GM12878 (cell line): ENCODE results near the gene NOL3. TPM values are rescaled to one million over a fixed set of nuclear protein-coding genes. Genes with fewer than 3 reads are reported as not detected.

ENCODE experiments used
- ATF7 ChIP-seq: fragments of 450-650 bp; IDR thresholded peaks from 2 replicates; pipeline ENCODE4 v1.6.1; 2016; ENCODE audit warnings: low read depth, mild to moderate bottlenecking
- BACH1 ChIP-seq: fragments of 450-650 bp; IDR thresholded peaks from 2 replicates; pipeline ENCODE4 v1.6.1; 2017; ENCODE audit warnings: mild to moderate bottlenecking, borderline replicate concordance
- BHLHE40 ChIP-seq, 2 experiments: fragments of 450-650 bp in 1 of 2; IDR thresholded peaks; 2 replicates each; pipeline ENCODE4 v1.6.1; 2011 to 2017; ENCODE audit warnings: low read depth in 2 of 2, borderline replicate concordance in 1 of 2, improper control_type of control experiment in 1 of 2, low read length in 1 of 2, mild to moderate bottlenecking in 1 of 2
- DPF2 ChIP-seq: fragments of 450-650 bp; IDR thresholded peaks from 2 replicates; pipeline ENCODE4 v1.6.1; 2017; ENCODE audit warnings: mild to moderate bottlenecking
- EGR1 ChIP-seq, 2 experiments: IDR thresholded peaks; 1 replicate in 1 of 2; 2 replicates in 1 of 2; pipeline ENCODE4 v1.6.1; 2011 to 2012; ENCODE audit warnings: low read depth in 2 of 2, low read length in 2 of 2, borderline replicate concordance in 1 of 2, mild to moderate bottlenecking in 1 of 2, moderate library complexity in 1 of 2
- HDAC6 ChIP-seq: fragments of 200-600 bp; sonication (generic); IDR thresholded peaks from one replicate; pipeline ENCODE4 v1.8.0; 2017; ENCODE audit warnings: antibody characterized with exemption; ENCODE audit not compliant: unreplicated experiment
- IKZF1 ChIP-seq: fragments of 450-650 bp; conservative IDR thresholded peaks from 2 replicates; pipeline ENCODE4 v1.6.1; 2017; ENCODE audit warnings: antibody characterized with exemption, mild to moderate bottlenecking
- IKZF2 ChIP-seq, 2 experiments: fragments of 450-650 bp; IDR thresholded peaks; 2 replicates each; pipeline ENCODE4 v1.6.1; 2017; ENCODE audit warnings: mild to moderate bottlenecking in 2 of 2, moderate library complexity in 2 of 2
- MTA2 ChIP-seq: fragments of 450-650 bp; IDR thresholded peaks from 2 replicates; pipeline ENCODE4 v1.6.1; 2016; ENCODE audit warnings: low read depth, mild to moderate bottlenecking, moderate library complexity
- NBN ChIP-seq: fragments of 450-650 bp; IDR thresholded peaks from 2 replicates; pipeline ENCODE4 v1.6.1; 2016
- POLR2A ChIP-seq: IDR thresholded peaks from 2 replicates; pipeline ENCODE4 v1.6.1; 2011; ENCODE audit warnings: low read depth, mild to moderate bottlenecking, low read length
- SIX5 ChIP-seq: IDR thresholded peaks from 2 replicates; pipeline ENCODE4 v1.6.1; 2011; ENCODE audit warnings: mild to moderate bottlenecking, low read depth, low read length, moderate library complexity; ENCODE audit not compliant: severe bottlenecking
- STAT1 ChIP-seq: fragments of 450-650 bp; conservative IDR thresholded peaks from 2 replicates; pipeline ENCODE4 v1.6.1; 2014; ENCODE audit warnings: antibody characterized with exemption, mild to moderate bottlenecking
- WRNIP1 ChIP-seq: IDR thresholded peaks from 2 replicates; pipeline ENCODE4 v1.6.1; 2011; ENCODE audit warnings: low read depth, low read length, improper control_type of control experiment, borderline replicate concordance
- ZNF207 ChIP-seq: fragments of 450-650 bp; IDR thresholded peaks from 2 replicates; pipeline ENCODE4 v1.6.1; 2014; ENCODE audit warnings: antibody characterized with exemption, mild to moderate bottlenecking, borderline replicate concordance
- ZNF622 ChIP-seq: fragments of 450-650 bp; IDR thresholded peaks from 2 replicates; pipeline ENCODE4 v1.6.1; 2017; ENCODE audit warnings: mild to moderate bottlenecking, inconsistent platforms
- ZZZ3 ChIP-seq: IDR thresholded peaks from 2 replicates; pipeline ENCODE4 v1.6.1; 2011; ENCODE audit warnings: low read depth; ENCODE audit not compliant: control insufficient read depth, insufficient read length
- polyA plus RNA-seq, 11 experiments: library from polyadenylated mRNA; depleted of rRNA in 4 of 11; unstranded in 6 of 11; stranded (reverse) in 5 of 11; fragments of >200 nt; fragmentation: Nextera tagmentation in 4 of 11; fragmentation: Illumina TruSeq in 1 of 11; extraction: Ambion mirVana in 4 of 11; extraction: Trizol in 1 of 11; gene quantifications; 1 replicate in 1 of 11; 2 replicates in 10 of 11; pipeline versions ENCODE4 v1.2.1 to v1.2.3, GENCODE V29; 2011 to 2016; ENCODE audit warnings: inconsistent platforms in 2 of 11, missing spikeins in 2 of 11, low read depth in 1 of 11
- total RNA-seq, 4 experiments: library from RNA; depleted of rRNA in 3 of 4; stranded (reverse); fragments of >200 nt in 3 of 4; fragmentation: Illumina TruSeq in 1 of 4; extraction: Trizol in 1 of 4; gene quantifications; 2 replicates each; pipeline versions ENCODE4 v1.2.1 to v1.2.3, GENCODE V29; 2013 to 2021
- TF ChIP-seq, protein P1 (sequence below): fragments of 450-650 bp; IDR thresholded peaks from 2 replicates; pipeline ENCODE4 v1.6.1; 2017; ENCODE audit warnings: borderline replicate concordance
- TF ChIP-seq, protein P2 (sequence below): IDR thresholded peaks from 2 replicates; pipeline ENCODE4 v1.6.1; 2011; ENCODE audit warnings: low read depth, mild to moderate bottlenecking, low read length, moderate library complexity, borderline replicate concordance; ENCODE audit errors: extremely low read depth
- TF ChIP-seq, protein P3 (sequence below): fragments of 450-650 bp; IDR thresholded peaks from 2 replicates; pipeline ENCODE4 v1.6.1; 2017; ENCODE audit warnings: low read depth, mild to moderate bottlenecking, moderate library complexity
- TF ChIP-seq, protein P4 (sequence below): fragments of 450-650 bp; IDR thresholded peaks from 2 replicates; pipeline ENCODE4 v1.6.1; 2014; ENCODE audit warnings: mild to moderate bottlenecking
- TF ChIP-seq, protein P5 (sequence below): IDR thresholded peaks from 2 replicates; pipeline ENCODE4 v1.6.1; 2012; ENCODE audit warnings: low read depth, low read length, improper control_type of control experiment
- TF ChIP-seq, protein P6 (sequence below): fragments of 450-650 bp; conservative IDR thresholded peaks from 2 replicates; pipeline ENCODE4 v1.6.1; 2017; ENCODE audit warnings: mild to moderate bottlenecking, moderate library complexity

The NOL3 gene
- total and polyA plus RNA-seq, 10 of the 15 experiments (the other 5 are each of a cell fraction or from before 2014, with no cell fraction given) = 0.31 to 18.4 (median 2.7) TPM

DNA sequence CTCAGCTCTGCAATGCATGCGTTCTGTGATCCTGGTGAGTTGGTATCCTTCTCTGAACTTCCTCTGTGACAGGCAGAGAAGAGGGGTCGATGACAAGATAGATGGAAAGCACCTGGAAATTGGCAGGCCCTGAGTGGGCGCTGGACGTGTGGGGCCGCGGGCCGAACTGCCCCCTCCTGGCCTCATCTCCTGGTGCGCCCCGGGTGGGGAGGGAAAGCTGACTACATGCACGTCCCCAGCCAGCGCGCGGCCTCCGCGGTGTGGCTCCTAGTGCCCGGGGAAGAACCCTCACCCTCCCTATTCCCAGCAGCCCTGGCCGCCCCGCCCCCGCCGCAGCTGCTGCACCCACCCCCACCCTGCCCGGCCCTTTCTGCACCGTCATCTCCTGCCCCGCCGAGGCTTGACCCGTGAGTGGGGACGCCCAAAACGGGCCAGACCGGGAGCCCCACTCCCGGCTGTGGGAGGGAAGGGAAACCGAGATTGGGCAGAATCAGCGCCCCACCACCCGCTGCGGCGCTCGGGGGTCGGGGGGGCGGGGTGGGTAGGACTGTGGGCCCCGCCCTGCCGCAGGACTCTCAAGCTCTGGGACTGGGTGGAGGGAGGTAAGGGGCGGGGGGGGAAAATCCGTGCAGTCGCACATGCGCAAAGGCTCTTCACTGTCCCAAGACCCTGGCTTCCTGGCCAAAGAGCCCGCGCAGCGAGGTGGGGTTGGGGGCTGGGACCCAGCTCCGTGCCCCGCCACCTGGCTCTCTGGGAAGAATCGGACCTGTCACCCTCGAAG, at the start of gene NOL3 (continued):
- TF ChIP-seq, protein P1, sequence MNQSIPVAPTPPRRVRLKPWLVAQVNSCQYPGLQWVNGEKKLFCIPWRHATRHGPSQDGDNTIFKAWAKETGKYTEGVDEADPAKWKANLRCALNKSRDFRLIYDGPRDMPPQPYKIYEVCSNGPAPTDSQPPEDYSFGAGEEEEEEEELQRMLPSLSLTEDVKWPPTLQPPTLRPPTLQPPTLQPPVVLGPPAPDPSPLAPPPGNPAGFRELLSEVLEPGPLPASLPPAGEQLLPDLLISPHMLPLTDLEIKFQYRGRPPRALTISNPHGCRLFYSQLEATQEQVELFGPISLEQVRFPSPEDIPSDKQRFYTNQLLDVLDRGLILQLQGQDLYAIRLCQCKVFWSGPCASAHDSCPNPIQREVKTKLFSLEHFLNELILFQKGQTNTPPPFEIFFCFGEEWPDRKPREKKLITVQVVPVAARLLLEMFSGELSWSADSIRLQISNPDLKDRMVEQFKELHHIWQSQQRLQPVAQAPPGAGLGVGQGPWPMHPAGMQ = no peak
- TF ChIP-seq BACH1 = peak; percentile 54; the same call in 1 of the 2 replicates
- TF ChIP-seq, protein P2, sequence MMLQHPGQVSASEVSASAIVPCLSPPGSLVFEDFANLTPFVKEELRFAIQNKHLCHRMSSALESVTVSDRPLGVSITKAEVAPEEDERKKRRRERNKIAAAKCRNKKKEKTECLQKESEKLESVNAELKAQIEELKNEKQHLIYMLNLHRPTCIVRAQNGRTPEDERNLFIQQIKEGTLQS = no peak
- TF ChIP-seq, protein P3, sequence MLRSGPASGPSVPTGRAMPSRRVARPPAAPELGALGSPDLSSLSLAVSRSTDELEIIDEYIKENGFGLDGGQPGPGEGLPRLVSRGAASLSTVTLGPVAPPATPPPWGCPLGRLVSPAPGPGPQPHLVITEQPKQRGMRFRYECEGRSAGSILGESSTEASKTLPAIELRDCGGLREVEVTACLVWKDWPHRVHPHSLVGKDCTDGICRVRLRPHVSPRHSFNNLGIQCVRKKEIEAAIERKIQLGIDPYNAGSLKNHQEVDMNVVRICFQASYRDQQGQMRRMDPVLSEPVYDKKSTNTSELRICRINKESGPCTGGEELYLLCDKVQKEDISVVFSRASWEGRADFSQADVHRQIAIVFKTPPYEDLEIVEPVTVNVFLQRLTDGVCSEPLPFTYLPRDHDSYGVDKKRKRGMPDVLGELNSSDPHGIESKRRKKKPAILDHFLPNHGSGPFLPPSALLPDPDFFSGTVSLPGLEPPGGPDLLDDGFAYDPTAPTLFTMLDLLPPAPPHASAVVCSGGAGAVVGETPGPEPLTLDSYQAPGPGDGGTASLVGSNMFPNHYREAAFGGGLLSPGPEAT = peak; percentile 70; the same call in 1 of the 2 replicates
- TF ChIP-seq, protein P4, sequence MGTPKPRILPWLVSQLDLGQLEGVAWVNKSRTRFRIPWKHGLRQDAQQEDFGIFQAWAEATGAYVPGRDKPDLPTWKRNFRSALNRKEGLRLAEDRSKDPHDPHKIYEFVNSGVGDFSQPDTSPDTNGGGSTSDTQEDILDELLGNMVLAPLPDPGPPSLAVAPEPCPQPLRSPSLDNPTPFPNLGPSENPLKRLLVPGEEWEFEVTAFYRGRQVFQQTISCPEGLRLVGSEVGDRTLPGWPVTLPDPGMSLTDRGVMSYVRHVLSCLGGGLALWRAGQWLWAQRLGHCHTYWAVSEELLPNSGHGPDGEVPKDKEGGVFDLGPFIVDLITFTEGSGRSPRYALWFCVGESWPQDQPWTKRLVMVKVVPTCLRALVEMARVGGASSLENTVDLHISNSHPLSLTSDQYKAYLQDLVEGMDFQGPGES = no peak
- TF ChIP-seq, protein P5, sequence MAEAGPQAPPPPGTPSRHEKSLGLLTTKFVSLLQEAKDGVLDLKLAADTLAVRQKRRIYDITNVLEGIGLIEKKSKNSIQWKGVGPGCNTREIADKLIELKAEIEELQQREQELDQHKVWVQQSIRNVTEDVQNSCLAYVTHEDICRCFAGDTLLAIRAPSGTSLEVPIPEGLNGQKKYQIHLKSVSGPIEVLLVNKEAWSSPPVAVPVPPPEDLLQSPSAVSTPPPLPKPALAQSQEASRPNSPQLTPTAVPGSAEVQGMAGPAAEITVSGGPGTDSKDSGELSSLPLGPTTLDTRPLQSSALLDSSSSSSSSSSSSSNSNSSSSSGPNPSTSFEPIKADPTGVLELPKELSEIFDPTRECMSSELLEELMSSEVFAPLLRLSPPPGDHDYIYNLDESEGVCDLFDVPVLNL = no peak
- TF ChIP-seq BHLHE40 (IDR thresholded peaks at IDR 0.05; ENCODE audit: borderline replicate concordance in 1 of 2, low read depth in 2 of 2, low read length in 1 of 2) = peak; percentile 64 to 82; a peak in 3 of 4 replicates
- peak; percentile 59; the same call in 1 of the 2 replicates for TF ChIP-seq NBN
- TF ChIP-seq EGR1 (IDR thresholded peaks at IDR 0.05; ENCODE audit: borderline replicate concordance in 1 of 2, low read depth in 2 of 2, low read length in 2 of 2) = 0 out of 3 replicates have a peak, but pooled peaks of 1 of the 2 experiments have one; percentile 45
- no peak for TF ChIP-seq STAT1
- TF ChIP-seq ZZZ3 = no peak
- TF ChIP-seq ZNF622 = no peak
- TF ChIP-seq POLR2A = peak; percentile 50
- TF ChIP-seq DPF2 = peak; percentile 50
- TF ChIP-seq WRNIP1 = no peak
- TF ChIP-seq ATF7 = peak; percentile 49; the same call in 1 of the 2 replicates
- no peak for TF ChIP-seq ZNF207
- peak; percentile 80 for TF ChIP-seq IKZF1
- peak; percentile 63 to 68; a peak in 3 of 4 replicates for TF ChIP-seq IKZF2 (IDR thresholded peaks at IDR 0.05)
- no peak for TF ChIP-seq HDAC6
- peak; percentile 49; the same call in 1 of the 2 replicates for TF ChIP-seq MTA2
- TF ChIP-seq, protein P6, sequence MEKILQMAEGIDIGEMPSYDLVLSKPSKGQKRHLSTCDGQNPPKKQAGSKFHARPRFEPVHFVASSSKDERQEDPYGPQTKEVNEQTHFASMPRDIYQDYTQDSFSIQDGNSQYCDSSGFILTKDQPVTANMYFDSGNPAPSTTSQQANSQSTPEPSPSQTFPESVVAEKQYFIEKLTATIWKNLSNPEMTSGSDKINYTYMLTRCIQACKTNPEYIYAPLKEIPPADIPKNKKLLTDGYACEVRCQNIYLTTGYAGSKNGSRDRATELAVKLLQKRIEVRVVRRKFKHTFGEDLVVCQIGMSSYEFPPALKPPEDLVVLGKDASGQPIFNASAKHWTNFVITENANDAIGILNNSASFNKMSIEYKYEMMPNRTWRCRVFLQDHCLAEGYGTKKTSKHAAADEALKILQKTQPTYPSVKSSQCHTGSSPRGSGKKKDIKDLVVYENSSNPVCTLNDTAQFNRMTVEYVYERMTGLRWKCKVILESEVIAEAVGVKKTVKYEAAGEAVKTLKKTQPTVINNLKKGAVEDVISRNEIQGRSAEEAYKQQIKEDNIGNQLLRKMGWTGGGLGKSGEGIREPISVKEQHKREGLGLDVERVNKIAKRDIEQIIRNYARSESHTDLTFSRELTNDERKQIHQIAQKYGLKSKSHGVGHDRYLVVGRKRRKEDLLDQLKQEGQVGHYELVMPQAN = 0 out of 2 replicates have a peak, but pooled peaks have one; percentile 57
- TF ChIP-seq SIX5 = no peak
